Loucy (cell line): Measurements from ENCODE around the gene MCTP2.

Source experiments
- H2AFZ ChIP-seq: fragments of 200-600 bp; sonication (generic); 2 replicates; pipeline ENCODE4 v1.6.0; 2016; ENCODE audit warnings: antibody characterized with exemption, mild to moderate bottlenecking, low read length, moderate library complexity
- H3F3A ChIP-seq: fragments of 200-600 bp; 2 replicates; pipeline ENCODE4 v1.6.0; 2016; ENCODE audit warnings: antibody characterized with exemption, low read depth, mild to moderate bottlenecking
- H3K27me3 ChIP-seq: fragments of 200-600 bp; sonication (generic); 2 replicates; pipeline ENCODE4 v1.6.1; 2014; ENCODE audit warnings: low read length, mild to moderate bottlenecking; ENCODE audit not compliant: insufficient read depth, poor library complexity, severe bottlenecking
- H3K36me3 ChIP-seq: fragments of 200-600 bp; sonication (generic); 2 replicates; pipeline ENCODE4 v1.6.1; 2016; ENCODE audit warnings: low read length; ENCODE audit not compliant: insufficient read depth
- H3K4me1 ChIP-seq: fragments of 200-600 bp; sonication (generic); 2 replicates; pipeline ENCODE4 v1.5.1; 2014; ENCODE audit warnings: low read length, mild to moderate bottlenecking; ENCODE audit not compliant: insufficient read depth, poor library complexity, severe bottlenecking
- H3K4me2 ChIP-seq: fragments of 200-600 bp; sonication (generic); 2 replicates; pipeline ENCODE4 v1.6.0; 2014; ENCODE audit warnings: antibody characterized with exemption, low read length, low read depth, mild to moderate bottlenecking; ENCODE audit not compliant: poor library complexity, severe bottlenecking
- H3K4me3 ChIP-seq: fragments of 200-600 bp; sonication (generic); 2 replicates; pipeline ENCODE4 v1.5.1; 2014; ENCODE audit warnings: low read length, mild to moderate bottlenecking, mixed read lengths; ENCODE audit not compliant: poor library complexity, severe bottlenecking
- H3K79me2 ChIP-seq: fragments of 200-600 bp; sonication (generic); 2 replicates; pipeline ENCODE4 v1.6.1; 2014; ENCODE audit warnings: low read length; ENCODE audit not compliant: insufficient read depth
- H3K9ac ChIP-seq: fragments of 200-600 bp; sonication (generic); 2 replicates; pipeline ENCODE4 v1.6.0; 2014; ENCODE audit warnings: mild to moderate bottlenecking, low read depth, low read length, moderate library complexity; ENCODE audit not compliant: poor library complexity, severe bottlenecking
- H3K9me2 ChIP-seq: fragments of 200-600 bp; sonication (generic); replicated peaks from 2 replicates; pipeline ENCODE4 v1.6.1; 2016; ENCODE audit warnings: low read depth, low read length, mixed read lengths
- H3K9me3 ChIP-seq: fragments of 200-600 bp; sonication (generic); 2 replicates; pipeline ENCODE4 v1.6.1; 2014; ENCODE audit warnings: mild to moderate bottlenecking, antibody characterized with exemption, low read length, low read depth; ENCODE audit not compliant: insufficient read depth
- H4K20me1 ChIP-seq: fragments of 200-600 bp; sonication (generic); 2 replicates; pipeline ENCODE4 v1.6.0; 2014; ENCODE audit warnings: antibody characterized with exemption, low read length, mild to moderate bottlenecking; ENCODE audit not compliant: insufficient read depth, poor library complexity, severe bottlenecking
- CTCF ChIP-seq: fragments of 200-600 bp; sonication (generic); conservative IDR thresholded peaks from 2 replicates; pipeline ENCODE4 v1.5.1; 2014; ENCODE audit warnings: mild to moderate bottlenecking, antibody characterized with exemption, low read length
- EZH2phosphoT487 ChIP-seq: fragments of 200-600 bp; IDR thresholded peaks from 2 replicates; pipeline ENCODE4 v1.6.1; 2018; ENCODE audit warnings: antibody characterized with exemption, mild to moderate bottlenecking, moderate library complexity, borderline replicate concordance

Gene MCTP2

GRCh38 chr15:94297558-94297957 is 66.2 kb downstream of the MCTP2 start:
- no peaks in the 10 kb centered on the region for H3K27me3 ChIP-seq
- peaks cover 12% of the 10 kb centered on the region for H3K36me3 ChIP-seq
- peak overlapping the region; percentile 95 for H3K4me2 ChIP-seq
- H3K4me1 ChIP-seq, result peaks cover 84% of the 10 kb centered on the region
- TF ChIP-seq CTCF (no peak), EZH2phosphoT487 (no peak)
- peaks cover 86% of the 10 kb centered on the region for H3K79me2 ChIP-seq
- H3K9me3 ChIP-seq, result no peaks in the 10 kb centered on the region
- peak overlapping the region; percentile 87 for H3K4me3 ChIP-seq
- peak overlapping the region; percentile 96 for H3K9ac ChIP-seq
- peaks cover 24% of the 10 kb centered on the region for H3F3A ChIP-seq
- H2AFZ ChIP-seq, result no peak overlapping the region
- H3K9me2 ChIP-seq, result no peaks in the 10 kb centered on the region
- peaks cover 9% of the 10 kb centered on the region for H4K20me1 ChIP-seq

GRCh38 chr15:94298364-94298763 is 67.0 kb downstream of the MCTP2 start:
- peak overlapping the region; percentile 96 for H3K9ac ChIP-seq
- H3K79me2 ChIP-seq, result peaks cover 86% of the 10 kb centered on the region

GRCh38 chr15:94300612-94301011 is 69.3 kb downstream of the MCTP2 start:
- Histone ChIP-seq H3K9me2 (no peaks in the 10 kb centered on the region), H3F3A (peaks cover 27% of the 10 kb centered on the region), H3K9me3 (no peaks in the 10 kb centered on the region), H4K20me1 (peaks cover 12% of the 10 kb centered on the region), H3K9ac (peak overlapping the region; percentile 96), H3K4me2 (peak overlapping the region; percentile 94), H3K27me3 (no peaks in the 10 kb centered on the region), H3K36me3 (peaks cover 28% of the 10 kb centered on the region), H2AFZ (no peak overlapping the region), H3K4me3 (peak overlapping the region; percentile 87), H3K79me2 (peaks cover 85% of the 10 kb centered on the region), H3K4me1 (peaks cover 81% of the 10 kb centered on the region)
- TF ChIP-seq EZH2phosphoT487 (no peak), CTCF (no peak)

More at GRCh38 chr15:94298364-94298763, 67.0 kb downstream of the MCTP2 start:
- Histone ChIP-seq H3K9me3 (no peaks in the 10 kb centered on the region), H2AFZ (no peak overlapping the region), H3K4me1 (peaks cover 79% of the 10 kb centered on the region), H3F3A (peaks cover 24% of the 10 kb centered on the region), H3K27me3 (no peaks in the 10 kb centered on the region), H3K4me2 (peak overlapping the region; percentile 95), H3K9me2 (no peaks in the 10 kb centered on the region), H4K20me1 (peaks cover 9% of the 10 kb centered on the region), H3K36me3 (peaks cover 15% of the 10 kb centered on the region), H3K4me3 (peak overlapping the region; percentile 87)
- no peak for TF ChIP-seq CTCF
- TF ChIP-seq EZH2phosphoT487, result no peak
